PFSK-1 (cell line): Measurements from ENCODE around the gene CLDN14.

Experiments used
- FOXP2 ChIP-seq: optimal IDR thresholded peaks from 2 replicates; pipeline ENCODE3; 2011; ENCODE audit warnings: borderline replicate concordance, control low read depth, inconsistent platforms; ENCODE audit not compliant: insufficient read depth; ENCODE audit errors: extremely low read length, extremely low read depth
- POLR2AphosphoS5 ChIP-seq: IDR thresholded peaks from 2 replicates; pipeline ENCODE4 v1.6.1; 2012; ENCODE audit warnings: low read depth, mild to moderate bottlenecking, control low read depth, low read length, moderate library complexity
- REST ChIP-seq, 2 experiments: IDR thresholded peaks; 2 replicates each; pipeline versions ENCODE4 v1.6.1 to v1.8.0; 2011 to 2012; ENCODE audit warnings: low read depth in 2 of 2, low read length in 2 of 2, control low read depth in 1 of 2, inconsistent platforms in 1 of 2, mild to moderate bottlenecking in 1 of 2, moderate library complexity in 1 of 2; ENCODE audit not compliant: insufficient read depth in 1 of 2
- SIN3A ChIP-seq: IDR thresholded peaks from 2 replicates; pipeline ENCODE4 v1.6.1; 2012; ENCODE audit warnings: mild to moderate bottlenecking, low read length, moderate library complexity, borderline replicate concordance; ENCODE audit not compliant: insufficient read depth
- TAF1 ChIP-seq: IDR thresholded peaks from 2 replicates; pipeline ENCODE4 v1.6.1; 2012; ENCODE audit warnings: low read length, control low read depth, borderline replicate concordance; ENCODE audit not compliant: insufficient read depth

GRCh38 chr21:36512971-36513370, 33.0 kb upstream of the CLDN14 start:
- no peak for TF ChIP-seq TAF1
- no peak for TF ChIP-seq POLR2AphosphoS5
- TF ChIP-seq REST (IDR thresholded peaks at IDR 0.05; ENCODE audit: insufficient read depth in 1 of 2, low read depth in 2 of 2, low read length in 2 of 2), result no peak
- no peak for TF ChIP-seq SIN3A
- no peak for TF ChIP-seq FOXP2
